Neural progenitor cell (in vitro differentiated cells): ENCODE measurements around the gene PBX1. TPM values are rescaled to one million over a fixed set of nuclear protein-coding genes. Genes with fewer than 3 reads are reported as not detected.

Experiments
- DNase-seq: peaks from one replicate; pipeline ENCODE4 v3.0.0-alpha.2; 2016; ENCODE audit warnings: low spot score
- H2AFZ ChIP-seq: fragments of 200-600 bp; sonication (generic); replicated peaks from 2 replicates; pipeline ENCODE4 v1.6.1; 2016; ENCODE audit warnings: antibody characterized with exemption
- H3F3A ChIP-seq: fragments of 200-600 bp; sonication (generic); 2 replicates; pipeline ENCODE4 v1.6.1; 2016; ENCODE audit warnings: antibody characterized with exemption, low read depth
- H3K27ac ChIP-seq: fragments of 200-600 bp; sonication (generic); 2 replicates; pipeline ENCODE4 v1.5.1; 2016; ENCODE audit warnings: mild to moderate bottlenecking
- H3K27me3 ChIP-seq: fragments of 200-600 bp; sonication (generic); 2 replicates; pipeline ENCODE4 v1.6.1; 2016; ENCODE audit warnings: mild to moderate bottlenecking, moderate library complexity
- H3K36me3 ChIP-seq: fragments of 200-600 bp; sonication (generic); 2 replicates; pipeline ENCODE4 v1.5.1; 2016
- H3K4me1 ChIP-seq: fragments of 200-600 bp; sonication (generic); 2 replicates; pipeline ENCODE4 v1.6.1; 2016; ENCODE audit warnings: mixed run types
- H3K4me2 ChIP-seq: fragments of 200-600 bp; sonication (generic); 2 replicates; pipeline ENCODE4 v1.6.1; 2016
- H3K4me3 ChIP-seq: fragments of 200-600 bp; sonication (generic); 2 replicates; pipeline ENCODE4 v1.5.1; 2016
- H3K79me2 ChIP-seq: fragments of 200-600 bp; sonication (generic); 2 replicates; pipeline ENCODE4 v1.6.1; 2016; ENCODE audit warnings: low read depth
- H3K9ac ChIP-seq: fragments of 200-600 bp; sonication (generic); 2 replicates; pipeline ENCODE4 v1.6.1; 2016
- H3K9me3 ChIP-seq: fragments of 200-600 bp; sonication (generic); 2 replicates; pipeline ENCODE4 v1.5.1; 2016; ENCODE audit warnings: low read depth
- H4K20me1 ChIP-seq: fragments of 200-600 bp; sonication (generic); 2 replicates; pipeline ENCODE4 v1.6.1; 2016; ENCODE audit warnings: low read depth
- H3K27ac Mint-ChIP-seq: 3 replicates; pipeline ENCODE4 v1.8.0; 2021; ENCODE audit warnings: mixed read lengths
- H3K27me3 Mint-ChIP-seq: 2 replicates; pipeline ENCODE4 v1.8.0; 2022; ENCODE audit warnings: low read depth, mild to moderate bottlenecking, inconsistent platforms, moderate library complexity, mixed read lengths; ENCODE audit not compliant: insufficient read depth
- H3K36me3 Mint-ChIP-seq: 3 replicates; pipeline ENCODE4 v1.8.0; 2021; ENCODE audit warnings: mixed read lengths
- H3K4me1 Mint-ChIP-seq: 3 replicates; pipeline ENCODE4 v1.8.0; 2021; ENCODE audit warnings: mixed read lengths
- H3K4me3 Mint-ChIP-seq: 3 replicates; pipeline ENCODE4 v1.8.0; 2021; ENCODE audit warnings: mild to moderate bottlenecking, moderate library complexity, mixed read lengths
- H3K9me3 Mint-ChIP-seq: 3 replicates; pipeline ENCODE4 v1.8.0; 2020; ENCODE audit warnings: mixed read lengths
- CTCF ChIP-seq: fragments of 200-600 bp; sonication (generic); IDR thresholded peaks from 2 replicates; pipeline ENCODE4 v1.5.1; 2017; ENCODE audit warnings: antibody characterized with exemption, mild to moderate bottlenecking
- EZH2 ChIP-seq: fragments of 200-600 bp; sonication (generic); IDR thresholded peaks from 2 replicates; pipeline ENCODE4 v1.6.1; 2017; ENCODE audit warnings: antibody characterized with exemption, mild to moderate bottlenecking, moderate library complexity
- EZH2phosphoT487 ChIP-seq: fragments of 200-600 bp; sonication (generic); IDR thresholded peaks from 2 replicates; pipeline ENCODE4 v1.6.1; 2017; ENCODE audit warnings: antibody characterized with exemption
- total RNA-seq: library from RNA; depleted of rRNA; stranded (reverse); fragments of >200 nt; gene quantifications from 2 replicates; pipeline ENCODE4 v1.2.3, GENCODE V29; 2015; ENCODE audit warnings: low replicate concordance

The PBX1 gene
- total RNA-seq, 1 donor from 2014 or later, result 91.1 TPM

- Mint-ChIP-seq H3K36me3 (peaks cover 16% of the 10 kb centered on the region), H3K4me3 (no peak overlapping the region), H3K27ac (no peak overlapping the region), H3K9me3 (peaks cover 6% of the 10 kb centered on the region), H3K4me1 (peaks cover 28% of the 10 kb centered on the region), H3K27me3 (peaks cover 3% of the 10 kb centered on the region)
- Histone ChIP-seq H3K36me3 (no peaks in the 10 kb centered on the region), H3K27me3 (no peaks in the 10 kb centered on the region), H4K20me1 (peaks cover 61% of the 10 kb centered on the region), H3K9me3 (no peaks in the 10 kb centered on the region), H3K4me2 (no peak overlapping the region), H3K27ac (no peak overlapping the region), H3K9ac (no peak overlapping the region), H3K4me3 (no peak overlapping the region), H3K4me1 (peaks cover 27% of the 10 kb centered on the region), H3F3A (peaks cover 14% of the 10 kb centered on the region), H3K79me2 (peaks cover 100% of the 10 kb centered on the region), H2AFZ (no peak overlapping the region)
- no peak for DNase-seq
- TF ChIP-seq CTCF, result no peak
- no peak for TF ChIP-seq EZH2
- no peak for TF ChIP-seq EZH2phosphoT487
These were observed 108.0 kb downstream of the PBX1 start for GRCh38 chr1:164667001-164667400.

- TF ChIP-seq EZH2 (no peak), EZH2phosphoT487 (no peak), CTCF (no peak)
These were observed 108.6 kb downstream of the PBX1 start for GRCh38 chr1:164667600-164667999.

GRCh38 chr1:164668491-164669400 is 109.8 kb downstream of the PBX1 start:
- Mint-ChIP-seq H3K36me3 (peaks cover 16% of the 10 kb centered on the region), H3K27me3 (peaks cover 3% of the 10 kb centered on the region), H3K4me3 (no peak overlapping the region), H3K4me1 (peaks cover 35% of the 10 kb centered on the region), H3K27ac (no peak overlapping the region), H3K9me3 (peaks cover 6% of the 10 kb centered on the region)
- TF ChIP-seq CTCF, result no peak
- TF ChIP-seq EZH2phosphoT487, result no peak
- no peak for TF ChIP-seq EZH2
- peaks cover 53% of the 10 kb centered on the region for H4K20me1 ChIP-seq
- no peaks in the 10 kb centered on the region for H3K27me3 ChIP-seq
- H3K36me3 ChIP-seq, result no peaks in the 10 kb centered on the region
- no peak for DNase-seq
- H2AFZ ChIP-seq, result no peak overlapping the region
- no peak overlapping the region for H3K4me2 ChIP-seq
- H3K79me2 ChIP-seq, result peaks cover 100% of the 10 kb centered on the region
- H3K9ac ChIP-seq, result no peak overlapping the region
- H3F3A ChIP-seq, result peaks cover 14% of the 10 kb centered on the region
- no peaks in the 10 kb centered on the region for H3K9me3 ChIP-seq
- no peak overlapping the region for H3K27ac ChIP-seq
- no peak overlapping the region for H3K4me3 ChIP-seq
- H3K4me1 ChIP-seq, result peaks cover 28% of the 10 kb centered on the region

More at GRCh38 chr1:164667600-164667999, 108.6 kb downstream of the PBX1 start:
- Histone ChIP-seq H3K4me1 (peaks cover 28% of the 10 kb centered on the region), H3K36me3 (no peaks in the 10 kb centered on the region), H3K4me3 (no peak overlapping the region), H2AFZ (no peak overlapping the region), H4K20me1 (peaks cover 61% of the 10 kb centered on the region), H3K27me3 (no peaks in the 10 kb centered on the region), H3K79me2 (peaks cover 100% of the 10 kb centered on the region), H3K9ac (no peak overlapping the region), H3F3A (peaks cover 14% of the 10 kb centered on the region), H3K9me3 (no peaks in the 10 kb centered on the region), H3K4me2 (no peak overlapping the region), H3K27ac (no peak overlapping the region)
- peaks cover 32% of the 10 kb centered on the region for H3K4me1 Mint-ChIP-seq
- no peak overlapping the region for H3K4me3 Mint-ChIP-seq
- peaks cover 16% of the 10 kb centered on the region for H3K36me3 Mint-ChIP-seq
- peaks cover 6% of the 10 kb centered on the region for H3K9me3 Mint-ChIP-seq
- no peak for DNase-seq
- peaks cover 3% of the 10 kb centered on the region for H3K27me3 Mint-ChIP-seq
- no peak overlapping the region for H3K27ac Mint-ChIP-seq
